Kasumi-1 (cell line): ENCODE results near the gene EVA1A.

Experiments used
- DNase-seq, 2 experiments: peaks; one replicate each; lab custom pipeline; 2025; lab: John Stamatoyannopoulos, UW

EVA1A gene

GRCh38 chr2:75541430-75541829 is 19.3 kb downstream of the EVA1A start:
- DNase-seq = no peak

DNA sequence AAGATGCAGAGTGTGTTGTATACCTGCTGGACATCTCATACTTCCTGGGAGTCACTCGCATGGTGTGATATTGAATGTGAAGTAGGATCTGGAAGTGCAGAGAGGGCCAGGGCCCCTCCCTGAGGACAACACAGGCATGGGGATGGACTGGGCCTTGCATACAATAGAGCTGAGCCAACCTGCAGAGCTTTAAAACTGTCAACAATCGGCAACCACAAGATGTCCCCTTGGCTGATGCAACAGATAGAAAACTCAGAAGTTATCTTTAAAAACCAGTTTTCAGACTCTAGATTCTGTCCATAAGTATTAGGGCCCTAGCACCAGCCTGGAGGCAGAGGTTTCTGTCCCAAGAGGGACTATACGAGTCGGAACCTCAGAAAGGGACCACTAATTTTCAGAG is 19.7 kb downstream of the EVA1A start:
- no peak for DNase-seq

DNA sequence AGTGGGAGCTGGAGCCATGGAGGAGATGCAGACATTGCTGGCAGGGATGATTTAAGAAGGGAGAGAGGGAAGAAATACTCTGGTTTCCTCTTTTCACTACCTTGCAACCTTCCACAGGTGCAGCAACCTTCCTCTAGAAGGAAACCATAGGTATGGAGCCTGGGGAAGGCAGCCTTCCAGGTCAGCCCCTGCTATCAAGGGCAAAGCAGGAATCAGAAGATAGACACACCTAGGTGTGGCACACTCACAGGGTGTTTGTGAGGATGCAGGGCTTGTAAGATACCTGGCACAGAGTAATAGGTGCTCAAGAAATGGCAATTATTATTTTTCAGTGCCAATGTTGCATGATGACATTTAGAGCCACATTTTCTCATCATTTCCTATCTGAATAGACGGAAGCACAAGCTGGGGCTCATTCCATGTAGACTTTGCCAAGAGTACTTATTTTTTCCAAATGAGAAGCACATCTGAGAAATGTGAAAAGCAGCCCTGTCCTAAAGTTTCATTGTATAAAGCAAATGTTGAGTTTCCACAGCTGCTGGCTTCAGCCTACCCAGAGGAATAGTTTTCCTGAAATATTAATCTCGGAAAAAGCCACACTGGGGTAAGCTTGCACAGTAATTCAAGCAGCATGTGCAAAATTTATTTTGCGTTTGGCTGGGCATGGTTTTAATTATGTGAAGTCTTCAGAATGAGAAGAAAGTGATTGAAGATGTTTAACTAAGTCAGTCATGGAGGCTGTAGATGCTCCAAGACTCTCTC is 20.6 kb downstream of the EVA1A start:
- DNase-seq = no peak

DNA sequence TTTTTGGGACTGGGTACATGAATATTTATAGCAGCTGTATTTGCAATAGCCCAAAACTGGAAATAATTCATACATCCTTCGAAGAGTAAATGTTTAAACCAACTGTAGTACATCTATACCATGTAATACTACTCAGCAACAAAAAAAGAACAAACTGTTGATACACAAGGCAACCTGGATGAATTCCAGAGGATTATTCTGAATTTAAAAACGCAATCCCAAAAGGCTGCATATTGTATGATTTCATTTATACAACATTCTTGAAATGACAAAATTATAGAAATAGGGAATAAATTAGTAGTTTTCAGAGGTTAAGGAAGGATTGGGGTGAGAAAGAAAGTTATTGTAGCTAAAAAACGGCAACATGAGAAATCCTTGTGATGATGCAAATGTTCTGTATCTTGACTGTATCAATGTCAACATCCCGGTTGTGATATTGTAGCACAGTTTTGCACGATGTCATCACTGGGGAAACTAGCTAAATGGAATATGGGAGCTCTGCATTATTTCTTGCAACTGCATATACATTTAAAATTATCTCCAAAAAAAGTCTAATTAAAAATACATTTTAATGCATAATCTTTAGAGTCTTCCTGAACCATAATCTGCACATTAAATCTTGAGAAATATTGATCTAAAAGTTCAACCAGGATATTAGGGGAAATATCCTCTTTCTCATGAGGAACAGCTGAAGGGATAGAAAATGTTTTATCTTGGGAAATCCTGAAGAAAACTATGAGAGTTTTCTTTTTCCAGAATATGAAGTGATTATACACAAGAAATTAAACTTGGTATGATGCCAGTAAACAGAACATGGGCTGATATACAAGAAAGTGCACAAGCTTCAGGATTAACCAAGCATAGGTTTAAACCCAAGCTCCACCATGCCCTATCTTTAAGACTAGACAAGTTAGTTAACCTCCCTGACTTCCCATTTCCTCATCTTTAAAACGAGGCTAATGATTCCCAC is 21.9 kb downstream of the EVA1A start:
- no peak for DNase-seq

DNA sequence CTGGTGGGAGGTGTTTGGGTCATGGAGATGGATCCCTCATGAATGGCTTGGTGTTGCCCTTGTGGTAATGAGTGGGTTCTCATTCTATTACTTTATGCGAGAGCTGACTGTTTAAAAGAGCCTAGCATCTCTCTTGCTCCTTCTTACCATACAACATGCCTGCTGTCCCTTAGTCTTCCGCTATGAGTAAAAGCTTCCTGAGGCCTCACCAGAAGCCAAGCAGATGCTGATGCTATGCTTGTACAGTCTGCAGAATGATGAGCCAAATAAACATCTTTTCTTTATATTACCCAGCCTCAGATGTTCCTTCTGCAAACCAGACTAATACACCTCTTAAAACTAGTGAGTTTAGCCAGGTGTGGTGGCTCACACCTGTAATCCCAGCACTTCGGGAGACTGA is 23.1 kb downstream of the EVA1A start:
- DNase-seq = no peak

- DNase-seq = no peak
These were observed 27.6 kb downstream of the EVA1A start for GRCh38 chr2:75533135-75533534.

DNA sequence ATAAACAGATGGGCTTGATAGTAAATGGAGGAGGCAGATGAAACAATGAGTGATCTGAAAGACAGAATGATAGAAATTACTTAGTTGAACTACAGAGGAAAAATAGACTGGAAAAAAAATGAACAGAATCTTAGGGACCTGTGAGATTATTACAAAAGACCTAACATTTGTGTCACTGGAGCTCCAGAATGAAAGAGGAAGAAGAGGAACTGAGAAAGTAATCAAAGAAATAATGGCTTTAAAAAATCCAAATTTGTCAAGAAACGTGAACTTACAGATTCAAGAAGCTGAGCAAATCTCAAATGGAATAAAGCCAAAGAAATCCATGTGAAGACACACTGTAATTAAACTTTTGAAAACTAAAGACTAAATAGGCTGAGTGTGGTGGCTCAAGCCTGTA is 28.3 kb downstream of the EVA1A start:
- no peak for DNase-seq

DNA sequence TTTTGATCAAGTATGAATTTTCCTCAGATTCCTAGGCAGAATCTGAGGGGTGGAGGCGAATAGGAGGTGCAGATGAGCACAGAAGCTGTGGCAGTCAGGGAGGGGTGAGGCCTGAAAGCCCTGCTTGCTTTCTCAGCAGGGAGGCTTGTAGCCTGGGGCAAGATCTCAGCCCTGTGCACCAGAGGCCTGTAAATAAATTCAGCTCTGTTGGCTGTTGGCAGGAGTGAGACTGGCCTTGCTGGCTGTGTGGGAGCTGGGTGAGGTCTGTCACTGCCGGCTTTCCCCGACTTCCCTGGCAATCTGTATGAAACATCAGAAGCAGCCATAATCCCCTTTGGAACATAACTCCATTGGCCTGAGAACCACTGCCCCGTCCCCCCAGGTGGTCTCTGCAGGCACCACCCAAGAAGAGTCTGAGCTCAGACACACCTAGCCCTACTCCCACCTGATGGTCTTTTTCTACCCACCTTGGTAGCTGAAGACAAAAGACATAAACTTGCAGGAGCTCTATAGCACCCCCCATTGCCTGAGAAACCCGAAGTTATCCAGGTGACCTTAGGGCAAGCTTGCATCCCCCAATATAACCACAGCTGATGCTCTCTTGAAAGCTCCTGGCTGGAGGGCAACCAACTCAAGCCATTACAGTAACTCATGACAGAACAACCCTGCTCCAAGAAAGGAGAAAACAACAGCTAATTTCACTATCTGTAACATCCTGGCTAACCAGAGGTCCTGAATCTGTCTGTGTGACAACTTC is 32.3 kb downstream of the EVA1A start:
- no peak for DNase-seq

DNA sequence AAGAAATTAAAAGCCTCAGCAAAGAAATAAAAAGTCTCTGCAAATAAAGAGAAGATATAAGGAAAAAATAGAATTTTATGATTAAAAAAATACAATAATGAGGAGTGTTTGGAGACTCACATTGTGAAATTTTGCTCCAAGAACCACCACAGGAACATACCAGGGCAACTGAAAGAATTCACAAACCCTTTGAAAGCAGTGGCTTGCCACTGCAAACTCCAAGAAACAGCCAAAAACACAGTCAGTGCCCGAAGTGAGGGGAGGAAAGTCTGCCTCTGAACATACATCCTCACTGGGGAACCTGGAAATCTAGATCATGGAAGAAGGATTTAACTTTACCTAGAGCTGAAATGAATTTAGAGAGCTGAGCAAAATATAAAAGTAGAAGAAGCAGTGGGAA is 33.1 kb downstream of the EVA1A start:
- DNase-seq = no peak

GRCh38 chr2:75526842-75527241 is 33.9 kb downstream of the EVA1A start:
- DNase-seq = no peak

GRCh38 chr2:75525434-75526310 is 35.1 kb downstream of the EVA1A start:
- no peak for DNase-seq

DNA sequence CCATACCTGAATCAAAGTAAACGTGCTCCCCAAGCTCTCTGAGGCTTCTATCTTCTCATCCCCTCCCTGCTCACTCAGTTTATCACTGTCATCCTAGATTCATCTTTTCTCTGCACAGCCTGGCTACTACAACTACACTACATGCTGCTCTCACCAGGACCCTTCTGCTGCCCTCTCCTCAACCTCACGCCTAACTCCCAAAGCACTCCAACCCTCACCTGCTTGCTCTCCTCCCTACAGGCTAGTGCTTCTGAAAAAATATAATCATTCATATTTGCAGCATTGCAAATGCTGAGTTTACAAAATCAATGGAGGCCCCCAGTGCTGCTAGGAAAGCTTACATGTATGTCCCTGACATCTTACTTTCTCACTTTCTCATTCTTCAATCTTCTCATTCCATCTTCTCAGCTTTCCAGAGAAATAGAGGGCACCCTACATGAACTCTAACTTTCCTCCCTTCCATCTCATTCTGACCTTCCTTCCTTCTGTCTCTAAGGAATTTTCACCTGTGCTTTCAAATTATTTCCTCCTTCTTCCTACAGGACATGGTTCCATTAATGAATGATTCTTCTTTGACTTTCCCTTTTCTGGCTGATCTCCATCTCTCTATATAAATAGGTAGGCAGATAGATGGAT is 36.3 kb downstream of the EVA1A start:
- DNase-seq = no peak

GRCh38 chr2:75523313-75524275 is 37.1 kb downstream of the EVA1A start:
- DNase-seq = no peak

- no peak for DNase-seq
These were observed 38.0 kb downstream of the EVA1A start for GRCh38 chr2:75522543-75523312.

- DNase-seq = no peak
These were observed 39.4 kb downstream of the EVA1A start for GRCh38 chr2:75521225-75521872.

DNA sequence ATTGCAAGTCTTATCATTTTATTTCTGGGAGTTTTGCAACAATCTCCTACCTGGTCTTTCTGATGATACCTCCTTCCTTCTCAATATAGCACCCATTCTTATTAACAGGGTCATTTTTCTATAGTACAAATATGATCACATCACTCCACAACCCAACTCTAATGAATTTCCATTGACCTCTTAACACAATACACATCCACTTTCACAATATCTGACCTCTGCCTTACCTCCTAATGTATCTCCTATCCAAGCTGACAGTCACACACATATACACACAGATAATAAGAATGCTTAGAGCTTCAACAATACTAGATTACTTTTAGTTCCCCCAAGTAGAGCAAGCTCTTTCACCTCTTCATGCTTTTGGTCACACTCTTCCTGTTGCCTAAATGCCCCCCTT is 40.9 kb downstream of the EVA1A start:
- no peak for DNase-seq

GRCh38 chr2:75518638-75519465 is 41.9 kb downstream of the EVA1A start:
- no peak for DNase-seq
